GM13976 (cell line): ENCODE data around the gene GINS1.
"Not testable (repeated sequence)": the region's sequence is repeated elsewhere in the genome, so short reads cannot be mapped to it uniquely, and the experiment has no call there.

Experiments
- DNase-seq: peaks from one replicate; pipeline ENCODE4 v3.0.0; 2012; ENCODE audit warnings: low spot score
- CTCF ChIP-seq: IDR thresholded peaks from 2 replicates; pipeline ENCODE4 v1.5.1; 2012; ENCODE audit warnings: borderline replicate concordance, mild to moderate bottlenecking; ENCODE audit not compliant: insufficient read depth; ENCODE audit errors: extremely low read depth, missing control alignments, control extremely low read depth
- in situ Hi-C: fragments of 300-500 bp; cut with MboI; formaldehyde crosslinking; loops from one replicate; pipeline ENCODE4 v1.12.0; 2022; ENCODE audit warnings: low sequenced_read_pairs, mixed read lengths, inconsistent platforms; ENCODE audit not compliant: unreplicated experiment

GINS1 gene

GRCh38 chr20:25471020-25471419 is 63.5 kb downstream of the GINS1 start:
- in situ Hi-C loops = no loop called here
- no peak for TF ChIP-seq CTCF
- DNase-seq = no peak

- in situ Hi-C loops, DNase-seq: not testable (repeated sequence)
Observed at GRCh38 chr20:25473297-25473696, 65.8 kb downstream of the GINS1 start.

GRCh38 chr20:25476106-25477013 is 68.9 kb downstream of the GINS1 start:
- in situ Hi-C loops = no loop called here

GRCh38 chr20:25477014-25477882 is 69.8 kb downstream of the GINS1 start:
- no peak for TF ChIP-seq CTCF
- DNase-seq = no peak
- in situ Hi-C loops = no loop called here

More at GRCh38 chr20:25476106-25477013, 68.9 kb downstream of the GINS1 start:
- TF ChIP-seq CTCF = no peak
- no peak for DNase-seq

GRCh38 chr20:25478889-25479568 is 71.6 kb downstream of the GINS1 start:
- no peak for TF ChIP-seq CTCF
- DNase-seq = no peak
- in situ Hi-C loops = no loop called here

GRCh38 chr20:25479638-25480037 is 72.2 kb downstream of the GINS1 start:
- in situ Hi-C loops = no loop called here
- no peak for TF ChIP-seq CTCF
- DNase-seq = no peak
